NOMO-1 (cell line): ENCODE measurements around the gene P2RX3.

Experiments
- DNase-seq, 2 experiments: peaks; one replicate each; lab custom pipeline; 2025; ENCODE audit not compliant: unreplicated experiment in 2 of 2; lab: John Stamatoyannopoulos, UW

Gene P2RX3

GRCh38 chr11:57309106-57310059, 28.8 kb upstream of the P2RX3 start:
- no peak for DNase-seq

GRCh38 chr11:57310091-57310490, 28.1 kb upstream of the P2RX3 start:
- no peak for DNase-seq

GRCh38 chr11:57310630-57311086, 27.5 kb upstream of the P2RX3 start:
- DNase-seq: no peak

- peak; percentile 62 to 76 for DNase-seq
These were observed 26.8 kb upstream of the P2RX3 start for GRCh38 chr11:57311109-57311936.

GRCh38 chr11:57312511-57313021, 25.6 kb upstream of the P2RX3 start:
- DNase-seq: no peak

- no peak for DNase-seq
These were observed 24.9 kb upstream of the P2RX3 start for GRCh38 chr11:57313071-57313787.

GRCh38 chr11:57313788-57314135, 24.4 kb upstream of the P2RX3 start:
- DNase-seq: no peak

- no peak for DNase-seq
These were observed 23.8 kb upstream of the P2RX3 start for GRCh38 chr11:57314221-57314973.

GRCh38 chr11:57315491-57315890, 22.7 kb upstream of the P2RX3 start:
- no peak for DNase-seq

GRCh38 chr11:57316017-57316416, 22.1 kb upstream of the P2RX3 start:
- no peak for DNase-seq

GRCh38 chr11:57318178-57318577, 20.0 kb upstream of the P2RX3 start:
- no peak for DNase-seq

- DNase-seq: no peak
These were observed 18.0 kb upstream of the P2RX3 start for GRCh38 chr11:57320067-57320718.

GRCh38 chr11:57320719-57321387, 17.3 kb upstream of the P2RX3 start:
- DNase-seq: no peak

- DNase-seq: no peak
These were observed 16.5 kb upstream of the P2RX3 start for GRCh38 chr11:57321388-57322255.

- no peak for DNase-seq
These were observed 15.6 kb upstream of the P2RX3 start for GRCh38 chr11:57322256-57323166.

GRCh38 chr11:57323167-57323854, 14.8 kb upstream of the P2RX3 start:
- no peak for DNase-seq

GRCh38 chr11:57323855-57324153, 14.3 kb upstream of the P2RX3 start:
- no peak for DNase-seq
